GM19468 (cell line): Measurements from ENCODE around the gene TNS1.

Experiments
- ATAC-seq: cut with Tn5 transposase; IDR thresholded peaks from one replicate; pipeline ENCODE4 v1.9.1; 2021; ENCODE audit warnings: mild to moderate bottlenecking, moderate library complexity, moderate number of reproducible peaks; ENCODE audit not compliant: unreplicated experiment; ENCODE audit errors: extremely low read depth

Gene TNS1

GRCh38 chr2:217905395-217905794 is 97.4 kb downstream of the TNS1 start:
- no peak for ATAC-seq

- no peak for ATAC-seq
Observed at GRCh38 chr2:217904614-217904965, 98.2 kb downstream of the TNS1 start.

GRCh38 chr2:217903859-217904613 is 98.8 kb downstream of the TNS1 start:
- ATAC-seq: no peak

- ATAC-seq: no peak
Observed at GRCh38 chr2:217903142-217903858, 99.5 kb downstream of the TNS1 start.

GRCh38 chr2:217902379-217903141 is 100.2 kb downstream of the TNS1 start:
- ATAC-seq: no peak

- no peak for ATAC-seq
Observed at GRCh38 chr2:217901835-217902378, 100.9 kb downstream of the TNS1 start.

GRCh38 chr2:217901400-217901799 is 101.4 kb downstream of the TNS1 start:
- ATAC-seq: no peak

GRCh38 chr2:217900780-217901360 is 101.9 kb downstream of the TNS1 start:
- no peak for ATAC-seq

DNA sequence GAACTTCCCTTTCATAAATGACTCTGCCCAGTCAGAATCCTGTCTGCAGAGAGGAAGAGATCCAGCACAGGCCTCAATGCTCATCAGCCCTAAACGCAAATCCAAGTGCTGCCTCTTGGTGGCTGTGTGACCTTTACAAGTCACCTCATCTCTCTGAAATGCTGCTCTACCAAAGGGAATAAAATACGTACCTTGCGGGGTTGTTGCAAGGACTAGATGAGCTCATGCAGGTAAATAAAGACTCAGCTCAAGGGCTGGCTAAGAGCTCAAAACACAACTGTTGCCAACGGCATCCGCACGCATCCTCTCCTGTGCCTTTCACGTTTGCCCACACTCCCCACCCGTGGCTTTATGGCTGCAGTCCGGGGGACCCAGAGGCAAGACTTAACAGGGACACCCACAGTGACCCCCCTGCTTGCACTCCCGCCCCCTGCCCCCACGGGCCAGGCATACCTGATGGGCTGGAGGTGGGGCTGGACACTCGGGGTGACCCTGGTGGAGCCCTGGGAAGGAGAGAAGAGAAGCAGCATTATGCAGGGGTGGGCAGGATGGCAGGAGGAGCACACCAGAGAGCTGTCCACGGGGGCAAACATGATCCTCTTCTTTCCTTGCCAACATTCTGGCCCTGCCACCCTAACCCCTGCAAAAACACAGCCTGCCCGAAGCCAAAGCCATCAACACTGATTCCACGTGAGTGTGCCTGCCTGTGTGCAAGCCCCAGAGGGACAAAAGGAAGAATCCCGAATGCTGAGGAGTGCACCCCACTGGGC is 102.6 kb downstream of the TNS1 start:
- no peak for ATAC-seq

GRCh38 chr2:217899231-217900009 is 103.4 kb downstream of the TNS1 start:
- ATAC-seq: no peak

DNA sequence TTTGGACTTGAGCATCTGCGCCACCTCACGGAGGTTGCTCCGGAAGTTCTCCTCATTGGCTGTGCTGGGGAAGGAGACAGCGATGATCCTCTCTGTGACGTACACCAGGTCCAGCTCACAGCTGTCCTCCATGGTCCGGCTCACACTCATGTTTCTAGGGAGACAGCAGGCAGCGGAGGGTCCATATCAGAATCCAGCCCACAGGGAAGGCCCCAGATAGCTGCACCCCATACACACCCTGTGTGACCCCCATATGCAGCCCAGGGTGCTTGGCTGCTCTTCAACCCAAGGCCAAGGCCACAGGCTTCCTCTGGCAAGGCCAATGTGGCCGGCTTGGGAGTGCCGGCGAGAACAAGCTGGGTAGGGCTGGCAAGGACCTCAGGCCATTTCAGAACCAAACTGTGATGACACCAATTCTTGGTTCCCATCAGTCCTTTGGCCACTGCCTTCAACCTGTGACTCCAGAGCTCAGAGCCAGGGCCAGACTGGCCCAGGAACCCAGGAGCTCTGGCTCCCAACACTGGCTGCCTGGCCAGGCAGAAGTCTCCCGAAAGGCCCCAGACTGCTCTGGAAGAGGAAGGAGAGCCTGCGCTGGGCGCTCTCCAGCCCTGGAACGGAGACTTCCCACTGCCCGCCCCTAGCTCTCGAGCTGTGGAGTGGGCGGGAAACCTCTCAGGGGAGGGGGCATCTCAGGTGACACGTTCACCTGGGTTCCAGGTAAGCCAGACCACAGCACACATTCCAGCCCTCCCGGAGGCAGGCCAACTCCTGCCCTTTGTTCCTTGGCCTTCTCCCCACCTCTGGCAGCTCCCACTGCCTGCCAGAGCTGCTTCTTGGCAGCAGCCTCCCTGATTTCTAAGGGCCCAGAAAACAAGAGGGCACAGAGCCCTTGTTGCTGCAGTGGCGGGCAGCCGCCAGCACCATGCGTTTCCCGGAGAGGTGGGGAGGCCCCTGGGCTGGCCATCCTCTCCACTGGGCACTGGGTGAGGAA is 104.7 kb downstream of the TNS1 start:
- ATAC-seq: no peak

GRCh38 chr2:217897091-217897715 is 105.6 kb downstream of the TNS1 start:
- ATAC-seq: no peak

DNA sequence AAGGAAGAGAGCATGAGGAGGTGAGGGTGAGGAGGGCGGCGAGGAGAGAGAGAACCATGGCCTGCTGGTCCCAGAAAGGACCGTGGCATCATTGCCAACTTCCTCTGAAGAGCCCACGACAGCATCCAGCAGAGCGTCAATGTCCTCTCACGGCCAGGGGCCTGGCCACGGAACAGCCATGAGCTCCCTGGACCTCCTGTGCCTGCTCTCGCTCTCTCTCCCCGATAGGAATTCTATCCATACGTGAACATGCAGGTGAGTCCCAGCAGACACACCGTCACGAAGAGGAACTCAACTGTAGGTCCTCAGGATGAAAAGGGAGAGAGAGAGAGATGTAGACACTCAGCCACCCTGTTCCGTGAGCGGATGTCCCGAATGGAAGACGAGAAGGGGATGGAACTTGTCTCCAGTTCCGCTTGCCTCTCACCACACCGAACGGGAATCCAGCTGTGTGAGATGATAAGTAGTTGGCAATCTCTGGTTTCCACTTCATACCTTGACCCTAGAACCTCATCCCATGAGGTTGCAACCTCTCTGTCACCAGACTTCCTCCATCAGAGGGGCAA is 107.6 kb downstream of the TNS1 start:
- ATAC-seq: no peak

DNA sequence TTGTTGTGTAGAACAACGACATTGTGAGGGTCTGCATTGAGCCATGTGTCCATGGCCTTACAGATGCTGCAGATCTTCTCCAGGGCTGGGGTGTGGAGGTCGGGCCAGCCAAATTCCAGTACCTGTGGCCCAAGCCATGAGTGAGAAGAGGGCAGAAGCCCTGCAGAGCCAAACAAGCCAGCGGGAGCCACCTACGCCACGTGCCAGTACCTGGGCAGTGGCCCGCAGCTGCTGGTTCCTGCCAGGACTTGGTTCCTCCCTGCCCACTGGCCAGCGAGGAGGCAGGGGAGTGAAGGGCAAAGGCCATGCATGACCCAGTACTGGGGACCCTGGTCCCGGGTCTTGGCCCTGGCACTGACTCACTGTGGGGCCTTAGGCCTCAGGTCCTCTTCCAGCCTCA is 109.4 kb downstream of the TNS1 start:
- ATAC-seq: no peak

DNA sequence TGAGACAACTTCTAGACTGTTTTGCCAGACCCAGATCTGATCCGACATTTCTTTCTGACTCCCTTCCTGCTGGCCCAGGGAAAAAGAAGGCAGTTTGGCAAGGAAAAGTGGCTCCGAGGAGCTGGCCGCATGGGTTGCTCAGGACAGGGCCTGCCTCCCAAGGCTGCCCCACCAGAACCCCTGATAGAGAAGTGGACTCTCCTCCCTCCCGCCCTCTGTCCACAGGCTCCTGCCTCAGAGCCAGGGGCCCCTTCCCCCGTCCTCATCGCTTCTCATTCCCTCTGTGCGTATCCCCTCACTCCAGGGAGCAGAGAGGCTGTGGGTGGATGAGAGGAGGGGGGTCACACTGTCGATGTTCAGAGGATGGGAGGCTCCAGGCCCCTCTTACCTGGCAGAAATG is 110.2 kb downstream of the TNS1 start:
- ATAC-seq: no peak

GRCh38 chr2:217890445-217890844 is 112.3 kb downstream of the TNS1 start:
- no peak for ATAC-seq

GRCh38 chr2:217889656-217890055 is 113.1 kb downstream of the TNS1 start:
- no peak for ATAC-seq
